Esophagus muscularis mucosa (tissue), 4 donors: ENCODE results near the gene DDX11. TPM values are rescaled to one million over a fixed set of nuclear protein-coding genes. Genes with fewer than 3 reads are reported as not detected.
A peak's percentile ranks its signal among the peaks of the same experiment; 100 is the strongest.

Experiments used
- DNase-seq: peaks from one replicate; pipeline ENCODE4 v3.0.0-alpha.2; 2017; ENCODE audit errors: extremely low spot score
- H3K27ac ChIP-seq, 4 donors: fragments of 200-600 bp; sonication (generic); replicated peaks in 1 of 4; 1 replicate in 3 of 4; 2 replicates in 1 of 4; pipeline ENCODE4 v1.5.1; 2016 to 2019; ENCODE audit warnings: mild to moderate bottlenecking in 1 of 4
- H3K27me3 ChIP-seq, 4 donors: fragments of 200-600 bp; sonication (generic); one replicate each; pipeline versions ENCODE4 v1.5.1 to v1.6.0; 2016 to 2019
- H3K36me3 ChIP-seq, 4 donors: fragments of 200-600 bp; sonication (generic); one replicate each; pipeline ENCODE4 v1.5.1; 2016 to 2019
- H3K4me1 ChIP-seq, 4 donors: fragments of 200-600 bp; sonication (generic); one replicate each; pipeline ENCODE4 v1.5.1; 2016 to 2019
- H3K4me3 ChIP-seq, 4 donors: fragments of 200-600 bp; sonication (generic); 1 replicate in 2 of 4; 2 replicates in 2 of 4; pipeline ENCODE4 v1.5.1; 2016 to 2019; ENCODE audit warnings: mild to moderate bottlenecking in 4 of 4, moderate library complexity in 1 of 4
- H3K9me3 ChIP-seq, 4 donors: fragments of 200-600 bp; sonication (generic); 1 replicate in 3 of 4; 2 replicates in 1 of 4; pipeline ENCODE4 v1.5.1; 2016 to 2019
- CTCF ChIP-seq, 3 experiments: fragments of 200-600 bp in 2 of 3; fragments of 450-650 bp in 1 of 3; sonication (generic) in 2 of 3; IDR thresholded peaks; one replicate each; pipeline ENCODE4 v1.5.1; 2017 to 2019; ENCODE audit warnings: antibody characterized with exemption in 3 of 3, mild to moderate bottlenecking in 2 of 3, moderate library complexity in 1 of 3
- EP300 ChIP-seq: sonication (generic); formaldehyde crosslinking; IDR thresholded peaks from one replicate; pipeline ENCODE4 v1.6.1; 2017; ENCODE audit warnings: antibody characterized with exemption
- POLR2A ChIP-seq: fragments of 450-650 bp; IDR thresholded peaks from one replicate; pipeline ENCODE4 v1.6.1; 2017; ENCODE audit warnings: antibody characterized with exemption, moderate library complexity, mild to moderate bottlenecking, low read depth
- POLR2AphosphoS5 ChIP-seq, 2 donors: sonication (generic); formaldehyde crosslinking; IDR thresholded peaks; one replicate each; pipeline ENCODE4 v1.6.1; 2017; ENCODE audit warnings: antibody characterized with exemption in 2 of 2
- WGBS: methylation state at CpG from one replicate; pipeline ENCODE4 v1.1.5; 2018; 5-methylcytosine and 5-hydroxymethylcytosine counted together
- intact Hi-C: fragments of 100-400 bp; cut with DNase I; formaldehyde crosslinking; loops from one replicate; pipeline ENCODE4 v1.15.1; 2023
- total RNA-seq, 4 donors: library from RNA; depleted of rRNA; stranded (reverse); fragments of >200 nt; gene quantifications; one replicate each; pipeline versions ENCODE4 v1.1.0 to v1.2.1, GENCODE V29; 2016

Gene DDX11
- total RNA-seq, 4 donors from 2014 or later = 5.9 to 18.7 (median 12.7) TPM

DNA sequence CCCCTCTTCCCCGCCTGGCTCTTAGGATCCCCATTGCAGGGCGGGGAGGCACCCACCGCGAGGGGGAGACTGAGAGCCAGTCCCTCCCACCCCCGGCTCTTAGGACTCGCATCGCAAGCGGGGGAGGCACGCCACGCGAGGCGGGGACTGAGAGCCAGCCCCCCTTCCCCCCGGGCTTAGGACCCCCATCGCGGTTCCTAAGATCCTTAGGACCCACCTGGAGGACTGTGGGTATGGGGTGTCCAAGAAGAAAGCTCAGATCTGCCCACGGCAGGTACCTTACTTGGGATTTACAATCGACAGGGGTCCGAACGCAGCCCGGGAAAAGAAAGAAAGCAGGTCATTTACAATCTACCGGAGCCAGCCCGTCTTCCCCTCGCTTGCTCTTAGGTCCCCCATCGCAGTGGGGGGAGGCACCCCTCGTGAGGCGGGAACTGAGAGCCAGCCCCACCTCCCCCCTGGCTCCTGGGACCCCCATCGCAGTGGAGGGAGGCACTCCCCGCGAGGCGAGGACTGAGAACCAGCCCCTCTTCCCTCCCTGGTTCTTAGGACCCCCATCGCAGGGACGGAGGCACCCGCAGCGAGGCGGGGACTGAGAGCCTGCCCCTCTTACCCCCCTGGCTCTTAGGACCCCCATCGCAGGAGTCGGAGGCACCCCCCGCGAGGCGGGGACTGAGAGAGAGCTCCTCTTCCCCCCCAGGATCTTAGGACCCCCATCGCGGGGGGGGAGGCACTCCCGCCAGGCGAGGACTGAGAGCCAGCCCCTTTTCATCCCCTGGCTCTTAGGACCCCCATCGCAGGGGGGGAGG is 43.7 kb downstream of the DDX11 start:
- 2% methylated on average over 10 of the region's 45 CpGs for WGBS
- Histone ChIP-seq H3K36me3 (no peaks in the 10 kb centered on the region), H3K4me3 (peak overlapping the region; percentile 43 to 55 (median 46)), H3K4me1 (peaks cover 25 to 38% (median 30%) of the 10 kb centered on the region in 4 donors), H3K27ac (no peak overlapping the region), H3K27me3 (peaks cover 0 to 40% (median 17%) of the 10 kb centered on the region in 4 donors), H3K9me3 (no peaks in the 10 kb centered on the region)
- intact Hi-C loops = no loop called here
- TF ChIP-seq CTCF (IDR thresholded peaks at IDR 0.05) (peak; percentile 19 to 64 (median 28)), POLR2AphosphoS5 (IDR thresholded peaks at IDR 0.05) (no peak)
- DNase-seq = no peak

DNA sequence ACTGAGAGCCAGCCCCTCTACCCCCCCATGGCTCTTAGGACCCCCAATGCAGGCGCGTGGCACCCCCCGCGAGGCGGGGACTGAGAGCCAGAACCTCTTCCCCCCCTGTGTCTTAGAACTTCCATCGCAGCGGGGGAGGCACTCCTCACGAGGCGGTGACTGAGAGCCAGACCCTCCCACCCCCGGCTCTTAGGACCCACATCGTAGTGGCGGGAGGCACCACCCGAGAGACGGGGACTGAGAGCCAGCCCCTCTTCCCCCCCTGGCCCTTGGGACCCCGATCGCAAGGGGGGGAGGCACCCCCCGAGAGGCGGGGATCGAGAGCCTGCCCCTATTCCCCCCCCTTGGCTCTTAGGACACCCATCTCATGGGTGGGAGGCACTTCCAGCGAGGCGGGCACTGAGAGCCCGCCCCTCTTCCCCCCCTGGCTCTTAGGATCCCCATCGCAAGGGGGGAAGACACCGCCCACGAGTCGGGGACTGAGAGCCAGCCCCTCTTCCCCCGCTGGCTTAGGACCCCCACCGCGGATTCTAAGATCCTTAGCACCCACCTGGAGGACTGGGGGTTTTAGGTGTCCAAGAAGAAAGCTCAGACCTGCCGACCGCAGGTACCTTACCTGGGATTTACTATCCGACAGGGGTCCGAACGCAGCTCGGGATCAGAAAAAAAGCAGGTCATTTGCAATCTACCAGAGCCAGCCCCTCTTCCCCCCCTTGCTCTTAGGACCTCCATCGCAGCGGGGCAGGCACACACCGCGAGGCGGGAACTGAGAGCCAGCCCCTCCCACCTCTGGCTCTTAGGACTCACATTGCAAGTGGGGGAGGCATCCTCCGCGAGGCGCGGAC is 44.9 kb downstream of the DDX11 start:
- Histone ChIP-seq H3K4me3 (peak overlapping the region; percentile 43 to 55 (median 46)), H3K27ac (no peak overlapping the region), H3K27me3 (peaks cover 0 to 40% (median 17%) of the 10 kb centered on the region in 4 donors), H3K4me1 (peaks cover 25 to 38% (median 30%) of the 10 kb centered on the region in 4 donors), H3K36me3 (no peaks in the 10 kb centered on the region), H3K9me3 (no peaks in the 10 kb centered on the region)
- intact Hi-C loops = no loop called here
- DNase-seq = no peak
- TF ChIP-seq POLR2A (no peak), CTCF (IDR thresholded peaks at IDR 0.05) (no peak), POLR2AphosphoS5 (IDR thresholded peaks at IDR 0.05) (no peak), EP300 (no peak)
- WGBS = 19% methylated on average over 23 of the region's 44 CpGs

DNA sequence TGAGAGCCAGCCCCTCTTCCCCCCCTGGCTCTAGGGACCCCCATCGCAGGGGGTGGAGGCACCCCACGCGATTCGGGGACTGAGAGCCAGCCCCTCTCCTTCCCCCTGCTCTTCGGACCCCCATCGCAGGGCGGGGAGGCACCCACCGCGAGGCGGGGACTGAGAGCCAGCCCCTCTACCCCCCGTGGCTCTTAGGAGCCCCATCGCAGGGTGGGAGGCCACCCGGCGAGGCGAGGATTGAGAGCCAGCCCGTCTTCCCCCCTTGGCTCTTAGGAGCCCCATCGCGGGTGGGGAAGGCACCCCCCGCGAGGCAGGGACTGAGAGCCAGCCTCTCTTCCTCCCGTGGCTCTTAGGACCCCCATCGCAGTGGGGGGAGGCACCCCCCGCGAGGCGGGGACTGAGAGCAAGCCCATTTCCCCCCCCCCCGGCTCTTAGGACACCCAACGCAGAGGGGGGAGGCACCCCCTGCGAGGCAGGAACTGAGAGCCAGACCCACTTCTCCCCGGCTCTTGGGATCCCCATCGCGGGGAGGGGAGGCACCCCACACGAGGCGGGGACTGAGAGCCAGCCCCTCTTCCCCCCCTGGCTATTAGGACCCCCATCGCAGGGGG is 45.6 kb downstream of the DDX11 start:
- H3K4me1 ChIP-seq = peaks cover 25 to 38% (median 30%) of the 10 kb centered on the region in 4 donors
- no peaks in the 10 kb centered on the region for H3K36me3 ChIP-seq
- intact Hi-C loops = no loop called here
- H3K9me3 ChIP-seq = no peaks in the 10 kb centered on the region
- no peak for DNase-seq
- H3K27me3 ChIP-seq = peaks cover 0 to 40% (median 17%) of the 10 kb centered on the region in 4 donors
- H3K4me3 ChIP-seq = peak overlapping the region; percentile 43 to 55 (median 46)
- H3K27ac ChIP-seq = no peak overlapping the region
- TF ChIP-seq POLR2A (no peak), EP300 (no peak), POLR2AphosphoS5 (IDR thresholded peaks at IDR 0.05) (no peak), CTCF (IDR thresholded peaks at IDR 0.05) (no peak)
- WGBS = 20% methylated on average over 1 of the region's 34 CpGs

GRCh38 chr12:31119803-31120211 is 46.1 kb downstream of the DDX11 start:
- no CpG with 5 or more reads among the region's 24 CpGs for WGBS
- H3K27me3 ChIP-seq = peaks cover 0 to 40% (median 17%) of the 10 kb centered on the region in 4 donors
- H3K27ac ChIP-seq = no peak overlapping the region
- H3K36me3 ChIP-seq = no peaks in the 10 kb centered on the region
- intact Hi-C loops = no loop called here
- TF ChIP-seq POLR2A = no peak
- no peak for TF ChIP-seq EP300
- TF ChIP-seq CTCF (IDR thresholded peaks at IDR 0.05) = no peak
- H3K4me3 ChIP-seq = peak overlapping the region in 2 of 4 donors; percentile 43
- DNase-seq = no peak
- H3K4me1 ChIP-seq = peaks cover 25 to 38% (median 30%) of the 10 kb centered on the region in 4 donors
- no peaks in the 10 kb centered on the region for H3K9me3 ChIP-seq
